Neural progenitor cell (in vitro differentiated cells): Measurements from ENCODE around the gene PCSK1N. TPM values are rescaled to one million over a fixed set of nuclear protein-coding genes. Genes with fewer than 3 reads are reported as not detected.
A peak's percentile ranks its signal among the peaks of the same experiment; 100 is the strongest.

Experiments
- DNase-seq: peaks from one replicate; pipeline ENCODE4 v3.0.0-alpha.2; 2016; ENCODE audit warnings: low spot score
- H2AFZ ChIP-seq: fragments of 200-600 bp; sonication (generic); replicated peaks from 2 replicates; pipeline ENCODE4 v1.6.1; 2016; ENCODE audit warnings: antibody characterized with exemption
- H3F3A ChIP-seq: fragments of 200-600 bp; sonication (generic); 2 replicates; pipeline ENCODE4 v1.6.1; 2016; ENCODE audit warnings: antibody characterized with exemption, low read depth
- H3K27ac ChIP-seq: fragments of 200-600 bp; sonication (generic); 2 replicates; pipeline ENCODE4 v1.5.1; 2016; ENCODE audit warnings: mild to moderate bottlenecking
- H3K27me3 ChIP-seq: fragments of 200-600 bp; sonication (generic); 2 replicates; pipeline ENCODE4 v1.6.1; 2016; ENCODE audit warnings: mild to moderate bottlenecking, moderate library complexity
- H3K36me3 ChIP-seq: fragments of 200-600 bp; sonication (generic); 2 replicates; pipeline ENCODE4 v1.5.1; 2016
- H3K4me1 ChIP-seq: fragments of 200-600 bp; sonication (generic); 2 replicates; pipeline ENCODE4 v1.6.1; 2016; ENCODE audit warnings: mixed run types
- H3K4me2 ChIP-seq: fragments of 200-600 bp; sonication (generic); 2 replicates; pipeline ENCODE4 v1.6.1; 2016
- H3K4me3 ChIP-seq: fragments of 200-600 bp; sonication (generic); 2 replicates; pipeline ENCODE4 v1.5.1; 2016
- H3K79me2 ChIP-seq: fragments of 200-600 bp; sonication (generic); 2 replicates; pipeline ENCODE4 v1.6.1; 2016; ENCODE audit warnings: low read depth
- H3K9ac ChIP-seq: fragments of 200-600 bp; sonication (generic); 2 replicates; pipeline ENCODE4 v1.6.1; 2016
- H3K9me3 ChIP-seq: fragments of 200-600 bp; sonication (generic); 2 replicates; pipeline ENCODE4 v1.5.1; 2016; ENCODE audit warnings: low read depth
- H4K20me1 ChIP-seq: fragments of 200-600 bp; sonication (generic); 2 replicates; pipeline ENCODE4 v1.6.1; 2016; ENCODE audit warnings: low read depth
- H3K27ac Mint-ChIP-seq: 3 replicates; pipeline ENCODE4 v1.8.0; 2021; ENCODE audit warnings: mixed read lengths
- H3K27me3 Mint-ChIP-seq: 2 replicates; pipeline ENCODE4 v1.8.0; 2022; ENCODE audit warnings: low read depth, mild to moderate bottlenecking, inconsistent platforms, moderate library complexity, mixed read lengths; ENCODE audit not compliant: insufficient read depth
- H3K36me3 Mint-ChIP-seq: 3 replicates; pipeline ENCODE4 v1.8.0; 2021; ENCODE audit warnings: mixed read lengths
- H3K4me1 Mint-ChIP-seq: 3 replicates; pipeline ENCODE4 v1.8.0; 2021; ENCODE audit warnings: mixed read lengths
- H3K4me3 Mint-ChIP-seq: 3 replicates; pipeline ENCODE4 v1.8.0; 2021; ENCODE audit warnings: mild to moderate bottlenecking, moderate library complexity, mixed read lengths
- H3K9me3 Mint-ChIP-seq: 3 replicates; pipeline ENCODE4 v1.8.0; 2020; ENCODE audit warnings: mixed read lengths
- CTCF ChIP-seq: fragments of 200-600 bp; sonication (generic); IDR thresholded peaks from 2 replicates; pipeline ENCODE4 v1.5.1; 2017; ENCODE audit warnings: antibody characterized with exemption, mild to moderate bottlenecking
- EZH2 ChIP-seq: fragments of 200-600 bp; sonication (generic); IDR thresholded peaks from 2 replicates; pipeline ENCODE4 v1.6.1; 2017; ENCODE audit warnings: antibody characterized with exemption, mild to moderate bottlenecking, moderate library complexity
- EZH2phosphoT487 ChIP-seq: fragments of 200-600 bp; sonication (generic); IDR thresholded peaks from 2 replicates; pipeline ENCODE4 v1.6.1; 2017; ENCODE audit warnings: antibody characterized with exemption
- total RNA-seq: library from RNA; depleted of rRNA; stranded (reverse); fragments of >200 nt; gene quantifications from 2 replicates; pipeline ENCODE4 v1.2.3, GENCODE V29; 2015; ENCODE audit warnings: low replicate concordance

PCSK1N gene
- total RNA-seq, 1 donor from 2014 or later: not detected

GRCh38 chrX:48834383-48834709 is 1.1 kb downstream of the PCSK1N start:
- H2AFZ ChIP-seq: no peak overlapping the region
- Mint-ChIP-seq H3K36me3 (no peaks in the 10 kb centered on the region), H3K4me1 (peaks cover 16% of the 10 kb centered on the region), H3K9me3 (peaks cover 20% of the 10 kb centered on the region), H3K27ac (no peak overlapping the region), H3K27me3 (peaks cover 28% of the 10 kb centered on the region), H3K4me3 (peak overlapping the region; percentile 88)
- no peak overlapping the region for H3K4me2 ChIP-seq
- H3K79me2 ChIP-seq: no peaks in the 10 kb centered on the region
- TF ChIP-seq EZH2 (no peak), CTCF (no peak), EZH2phosphoT487 (no peak)
- H3K27ac ChIP-seq: no peak overlapping the region
- H3K9me3 ChIP-seq: no peaks in the 10 kb centered on the region
- no peaks in the 10 kb centered on the region for H3K4me1 ChIP-seq
- H3K27me3 ChIP-seq: peaks cover 84% of the 10 kb centered on the region
- H3K36me3 ChIP-seq: no peaks in the 10 kb centered on the region
- no peaks in the 10 kb centered on the region for H4K20me1 ChIP-seq
- no peaks in the 10 kb centered on the region for H3F3A ChIP-seq
- DNase-seq: no peak
- no peak overlapping the region for H3K9ac ChIP-seq
- H3K4me3 ChIP-seq: no peak overlapping the region

GRCh38 chrX:48833542-48834138 is 1.8 kb downstream of the PCSK1N start:
- Histone ChIP-seq H3K79me2 (no peaks in the 10 kb centered on the region), H3K27ac (no peak overlapping the region), H3K36me3 (no peaks in the 10 kb centered on the region), H3K4me1 (no peaks in the 10 kb centered on the region), H3K9ac (no peak overlapping the region), H3K27me3 (peaks cover 89% of the 10 kb centered on the region), H3F3A (no peaks in the 10 kb centered on the region), H2AFZ (no peak overlapping the region), H3K9me3 (no peaks in the 10 kb centered on the region), H3K4me2 (no peak overlapping the region), H3K4me3 (no peak overlapping the region), H4K20me1 (no peaks in the 10 kb centered on the region)
- Mint-ChIP-seq H3K4me3 (peak overlapping the region; percentile 88), H3K9me3 (peaks cover 24% of the 10 kb centered on the region), H3K4me1 (peaks cover 16% of the 10 kb centered on the region), H3K36me3 (peaks cover under 1% of the 10 kb centered on the region), H3K27me3 (peaks cover 29% of the 10 kb centered on the region), H3K27ac (no peak overlapping the region)
- DNase-seq: no peak
- TF ChIP-seq EZH2phosphoT487: no peak
- TF ChIP-seq CTCF: peak; percentile 14

GRCh38 chrX:48831909-48832291 is 3.5 kb downstream of the PCSK1N start:
- no peak overlapping the region for H3K27ac ChIP-seq
- no peaks in the 10 kb centered on the region for H3F3A ChIP-seq
- peaks cover 80% of the 10 kb centered on the region for H3K27me3 ChIP-seq
- peaks cover 16% of the 10 kb centered on the region for H3K4me1 Mint-ChIP-seq
- DNase-seq: peak; percentile 64
- TF ChIP-seq CTCF (no peak), EZH2 (peak; percentile 82), EZH2phosphoT487 (peak; percentile 59)
- H3K9me3 ChIP-seq: no peaks in the 10 kb centered on the region
- H3K9me3 Mint-ChIP-seq: peaks cover 32% of the 10 kb centered on the region
- H4K20me1 ChIP-seq: no peaks in the 10 kb centered on the region
- H2AFZ ChIP-seq: no peak overlapping the region
- H3K79me2 ChIP-seq: no peaks in the 10 kb centered on the region
- no peaks in the 10 kb centered on the region for H3K4me1 ChIP-seq
- peak overlapping the region; percentile 67 for H3K4me2 ChIP-seq
- peak overlapping the region; percentile 33 for H3K4me3 ChIP-seq
- no peak overlapping the region for H3K4me3 Mint-ChIP-seq
- H3K36me3 Mint-ChIP-seq: peaks cover 9% of the 10 kb centered on the region
- H3K27ac Mint-ChIP-seq: no peak overlapping the region
- H3K27me3 Mint-ChIP-seq: peaks cover 35% of the 10 kb centered on the region
- no peaks in the 10 kb centered on the region for H3K36me3 ChIP-seq
- no peak overlapping the region for H3K9ac ChIP-seq
